Mesothelial cell of epicardium (in vitro differentiated cells): ENCODE data around the gene SGCA. TPM values are rescaled to one million over a fixed set of nuclear protein-coding genes. Genes with fewer than 3 reads are reported as not detected.

Experiments used
- DNase-seq, 2 experiments: peaks; one replicate each; pipeline ENCODE4 v3.0.0; 2021; ENCODE audit warnings: low spot score in 2 of 2; ENCODE audit not compliant: unreplicated experiment in 2 of 2
- H3K27ac Mint-ChIP-seq: 2 replicates; pipeline ENCODE4 v1.8.0; 2021; ENCODE audit warnings: mixed read lengths
- H3K27me3 Mint-ChIP-seq: 2 replicates; pipeline ENCODE4 v1.8.0; 2021; ENCODE audit warnings: low read depth, mixed read lengths
- H3K36me3 Mint-ChIP-seq: 2 replicates; pipeline ENCODE4 v1.8.0; 2021; ENCODE audit warnings: mixed read lengths
- H3K4me1 Mint-ChIP-seq: 2 replicates; pipeline ENCODE4 v1.8.0; 2021; ENCODE audit warnings: mixed read lengths
- H3K4me3 Mint-ChIP-seq: 2 replicates; pipeline ENCODE4 v1.8.0; 2021; ENCODE audit warnings: mild to moderate bottlenecking, moderate library complexity, mixed read lengths
- H3K9me3 Mint-ChIP-seq: 2 replicates; pipeline ENCODE4 v1.8.0; 2021; ENCODE audit warnings: mixed read lengths
- CTCF ChIP-seq: fragments of 200-600 bp; sonication (generic); IDR thresholded peaks from one replicate; pipeline ENCODE4 v1.5.0; 2021; ENCODE audit warnings: antibody characterized with exemption; ENCODE audit not compliant: unreplicated experiment
- total RNA-seq: library from RNA; stranded (reverse); gene quantifications from 3 replicates; pipeline ENCODE4 v1.2.1, GENCODE V29; 2021

The SGCA gene
- total RNA-seq, 1 donor from 2014 or later = not detected

- DNase-seq = no peak
- Mint-ChIP-seq H3K27me3 (peaks cover 2% of the 10 kb centered on the region), H3K27ac (no peak overlapping the region), H3K4me1 (peaks cover 6% of the 10 kb centered on the region), H3K36me3 (no peaks in the 10 kb centered on the region), H3K9me3 (no peaks in the 10 kb centered on the region), H3K4me3 (no peak overlapping the region)
- no peak for TF ChIP-seq CTCF
Measured at GRCh38 chr17:50166518-50167181, 845 bp downstream of the SGCA start.

- no peak overlapping the region for H3K4me3 Mint-ChIP-seq
- no peaks in the 10 kb centered on the region for H3K9me3 Mint-ChIP-seq
- no peaks in the 10 kb centered on the region for H3K27me3 Mint-ChIP-seq
- peaks cover 4% of the 10 kb centered on the region for H3K4me1 Mint-ChIP-seq
- no peaks in the 10 kb centered on the region for H3K36me3 Mint-ChIP-seq
- no peak overlapping the region for H3K27ac Mint-ChIP-seq
- TF ChIP-seq CTCF = no peak
- DNase-seq = no peak
Measured at GRCh38 chr17:50167371-50167770, 1.6 kb downstream of the SGCA start.

- no peak overlapping the region for H3K4me3 Mint-ChIP-seq
Measured at GRCh38 chr17:50168319-50168718, 2.5 kb downstream of the SGCA start.

GRCh38 chr17:50169121-50169764, 3.4 kb downstream of the SGCA start:
- Mint-ChIP-seq H3K27ac (no peak overlapping the region), H3K36me3 (no peaks in the 10 kb centered on the region), H3K9me3 (no peaks in the 10 kb centered on the region), H3K4me1 (peaks cover 19% of the 10 kb centered on the region), H3K27me3 (no peaks in the 10 kb centered on the region), H3K4me3 (no peak overlapping the region)
- TF ChIP-seq CTCF = no peak
- peak in 1 of 2 experiments; percentile 66 for DNase-seq

More at GRCh38 chr17:50168319-50168718, 2.5 kb downstream of the SGCA start:
- peaks cover 13% of the 10 kb centered on the region for H3K4me1 Mint-ChIP-seq
- no peaks in the 10 kb centered on the region for H3K27me3 Mint-ChIP-seq
- no peak for DNase-seq
- H3K36me3 Mint-ChIP-seq = no peaks in the 10 kb centered on the region
- H3K9me3 Mint-ChIP-seq = no peaks in the 10 kb centered on the region
- no peak overlapping the region for H3K27ac Mint-ChIP-seq
- no peak for TF ChIP-seq CTCF

GRCh38 chr17:50169881-50170459, 4.2 kb downstream of the SGCA start:
- H3K9me3 Mint-ChIP-seq = no peaks in the 10 kb centered on the region
- no peak overlapping the region for H3K27ac Mint-ChIP-seq
- H3K36me3 Mint-ChIP-seq = no peaks in the 10 kb centered on the region
- no peak for DNase-seq
- no peak overlapping the region for H3K4me3 Mint-ChIP-seq
- H3K27me3 Mint-ChIP-seq = no peaks in the 10 kb centered on the region
- H3K4me1 Mint-ChIP-seq = peaks cover 20% of the 10 kb centered on the region
- TF ChIP-seq CTCF = no peak
